Panc1 (cell line): ENCODE results near the gene HLCS. TPM values are rescaled to one million over a fixed set of nuclear protein-coding genes. Genes with fewer than 3 reads are reported as not detected.

Experiments used
- ATAC-seq: fragments of 200-7000 bp; cut with Tn5 transposase; 2 replicates; pipeline ENCODE4 v1.9.1; 2020; ENCODE audit warnings: mild to moderate bottlenecking, moderate library complexity
- BruUV-seq: library from RNA; stranded (reverse); fragments of 400-500 nt; replicated peaks from 2 replicates; lab custom pipeline; 2021; lab: Mats Ljungman, UMichigan
- CTCF ChIA-PET: fragments of 300-600 bp; sonication (Branson Sonifier 250); formaldehyde crosslinking; loops from one replicate; lab custom pipeline; 2022; ENCODE audit warnings: antibody characterized with exemption; lab: Charles Lee
- POLR2A ChIA-PET: fragments of 300-600 bp; sonication (Branson Sonifier 250); formaldehyde crosslinking; loops from one replicate; lab custom pipeline; 2022; ENCODE audit warnings: antibody characterized with exemption; lab: Charles Lee
- DNase-seq: peaks from one replicate; pipeline ENCODE4 v3.0.0-alpha.2; 2010; ENCODE audit warnings: low read depth, low spot score
- H3K27ac ChIP-seq: 2 replicates; pipeline ENCODE4 v1.5.1; 2011; ENCODE audit warnings: mild to moderate bottlenecking, low read length, inconsistent platforms
- H3K27me3 ChIP-seq: fragments of 200-500 bp; sonication (Bioruptor generic); 2 replicates; pipeline ENCODE4 v1.6.0; 2014; ENCODE audit warnings: low read length, inconsistent platforms; ENCODE audit not compliant: control insufficient read depth, insufficient read depth
- H3K36me3 ChIP-seq: fragments of 200-500 bp; sonication (Bioruptor generic); 2 replicates; pipeline ENCODE4 v1.5.1; 2014; ENCODE audit warnings: inconsistent platforms, mild to moderate bottlenecking, low read length, moderate library complexity; ENCODE audit not compliant: control insufficient read depth, insufficient read depth
- H3K4me1 ChIP-seq: 2 replicates; pipeline ENCODE4 v1.5.1; 2011; ENCODE audit warnings: inconsistent platforms, mild to moderate bottlenecking, low read length, moderate library complexity; ENCODE audit not compliant: control insufficient read depth, insufficient read depth
- H3K4me3 ChIP-seq, 2 experiments: 2 replicates each; pipeline ENCODE4 v1.5.1; 2011 to 2012; ENCODE audit warnings: low read depth in 2 of 2, low read length in 2 of 2, mild to moderate bottlenecking in 2 of 2, inconsistent platforms in 1 of 2, moderate library complexity in 1 of 2
- H3K9me3 ChIP-seq: fragments of 200-500 bp; sonication (Bioruptor generic); 2 replicates; pipeline ENCODE4 v1.5.1; 2014; ENCODE audit warnings: low read depth, mild to moderate bottlenecking, inconsistent platforms, low read length, moderate library complexity; ENCODE audit not compliant: control insufficient read depth, insufficient read depth
- CTCF ChIP-seq: fragments of 450-650 bp; IDR thresholded peaks from 2 replicates; pipeline ENCODE4 v1.5.1; 2017; ENCODE audit warnings: mild to moderate bottlenecking
- POLR2AphosphoS5 ChIP-seq: IDR thresholded peaks from 2 replicates; pipeline ENCODE4 v1.6.1; 2012; ENCODE audit warnings: mild to moderate bottlenecking, low read depth, low read length, moderate library complexity
- REST ChIP-seq, 2 experiments: IDR thresholded peaks; 2 replicates each; pipeline ENCODE4 v1.6.1; 2011 to 2012; ENCODE audit warnings: low read depth in 2 of 2, control low read depth in 1 of 2, low read length in 1 of 2, mild to moderate bottlenecking in 1 of 2, moderate library complexity in 1 of 2; ENCODE audit not compliant: insufficient read depth in 1 of 2
- SIN3A ChIP-seq: IDR thresholded peaks from 2 replicates; pipeline ENCODE4 v1.6.1; 2012; ENCODE audit warnings: low read depth, mild to moderate bottlenecking, low read length, moderate library complexity, borderline replicate concordance; ENCODE audit not compliant: insufficient read depth
- TCF7L2 ChIP-seq: IDR thresholded peaks from 2 replicates; pipeline ENCODE4 v1.6.1; 2011; ENCODE audit warnings: mild to moderate bottlenecking, low read depth, low read length, inconsistent platforms
- in situ Hi-C: cut with HindIII; loops from 2 replicates; pipeline ENCODE4 v1.10.0; 2016; ENCODE audit warnings: low sequenced_read_pairs, low pct_unique_long_range_greater_than_20kb
- intact Hi-C: fragments of 100-400 bp; cut with micrococcal nuclease; formaldehyde crosslinking; loops from one replicate; pipeline ENCODE4 v1.10.0; 2022; ENCODE audit not compliant: unreplicated experiment
- total RNA-seq: library from RNA; stranded (reverse); gene quantifications from one replicate; pipeline ENCODE4 v1.2.1, GENCODE V29; 2021; ENCODE audit not compliant: unreplicated experiment

Gene HLCS
- total RNA-seq, 1 experiment from 2014 or later = 15.3 TPM

GRCh38 chr21:36962098-36962780 lies 4.2 kb downstream of the HLCS start:
- H3K4me3 ChIP-seq = no peak overlapping the region
- intact Hi-C loops = no loop called here

GRCh38 chr21:36960676-36961284 lies 5.7 kb downstream of the HLCS start:
- CTCF ChIA-PET = no interaction called here

More at GRCh38 chr21:36962098-36962780, 4.2 kb downstream of the HLCS start:
- POLR2A ChIA-PET = no interaction called here
- no peaks in the 10 kb centered on the region for H3K27me3 ChIP-seq
- BruUV-seq = no TSS peak
- TF ChIP-seq TCF7L2 = no peak
- DNase-seq (no peak), ATAC-seq (no peak)
- no peaks in the 10 kb centered on the region for H3K9me3 ChIP-seq
- in situ Hi-C loops = no loop called here
- H3K27ac ChIP-seq = no peak overlapping the region
- H3K4me1 ChIP-seq = peaks cover 10% of the 10 kb centered on the region
- CTCF ChIA-PET = interaction anchor here (0.6 kb wide), 1 partner anchor 20 kb away, joined by 3 read pairs; no protein-coding TSS in a partner anchor
- H3K36me3 ChIP-seq = no peaks in the 10 kb centered on the region

More at GRCh38 chr21:36960676-36961284, 5.7 kb downstream of the HLCS start:
- TF ChIP-seq SIN3A (no peak), TCF7L2 (no peak), REST (IDR thresholded peaks at IDR 0.05; ENCODE audit: insufficient read depth in 1 of 2, low read depth in 2 of 2, low read length in 1 of 2) (no peak), POLR2AphosphoS5 (no peak), CTCF (no peak)
- no peaks in the 10 kb centered on the region for H3K9me3 ChIP-seq
- ATAC-seq (no peak), DNase-seq (no peak)
- H3K4me1 ChIP-seq = peaks cover 8% of the 10 kb centered on the region
- no peak overlapping the region for H3K4me3 ChIP-seq
- no peaks in the 10 kb centered on the region for H3K27me3 ChIP-seq
- no peak overlapping the region for H3K27ac ChIP-seq
- in situ Hi-C loops (no loop called here), intact Hi-C loops (no loop called here)
- no peaks in the 10 kb centered on the region for H3K36me3 ChIP-seq
- no TSS peak for BruUV-seq
- POLR2A ChIA-PET = no interaction called here
